ENCODE results near the gene ADARB2. TPM values are rescaled to one million over a fixed set of nuclear protein-coding genes. Genes with fewer than 3 reads are reported as not detected.

Gene ADARB2
- total RNA-seq, 2 experiments from 2014 or later, result 0.63 to 0.99 TPM

DNA sequence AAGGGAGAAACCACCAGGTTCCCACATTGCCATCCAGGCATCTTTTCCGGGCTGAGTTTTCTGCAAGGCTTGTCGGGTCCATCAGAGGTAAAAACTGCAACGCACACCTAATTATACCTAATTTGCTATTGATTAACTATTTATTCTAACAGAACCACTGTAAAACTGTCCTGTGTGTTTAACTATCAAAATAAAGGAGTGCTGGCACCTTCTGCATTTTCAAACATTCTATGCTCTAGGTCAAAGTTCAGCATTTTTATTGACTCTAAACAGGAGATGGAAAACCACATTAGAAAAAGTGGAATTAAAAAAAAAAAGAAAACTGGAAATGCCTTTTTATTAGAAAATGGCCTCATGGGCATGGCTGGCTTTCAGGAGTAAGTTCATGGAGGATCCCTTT, 82.0 kb downstream of the ADARB2 start:
- Mint-ChIP-seq H3K4me3 (no peak overlapping the region), H3K27me3 (ENCODE audit: low read depth) (peaks cover 11% of the 10 kb centered on the region), H3K9me3 (ENCODE audit: insufficient read depth) (no peaks in the 10 kb centered on the region), H3K27ac (no peak overlapping the region), H3K36me3 (ENCODE audit: low read depth) (no peaks in the 10 kb centered on the region), H3K4me1 (ENCODE audit: low read depth) (no peaks in the 10 kb centered on the region)
- DNase-seq (no peak), ATAC-seq (no peak)
- ChIA-PET POLR2A (no interaction called here), CTCF (no interaction called here)

DNA sequence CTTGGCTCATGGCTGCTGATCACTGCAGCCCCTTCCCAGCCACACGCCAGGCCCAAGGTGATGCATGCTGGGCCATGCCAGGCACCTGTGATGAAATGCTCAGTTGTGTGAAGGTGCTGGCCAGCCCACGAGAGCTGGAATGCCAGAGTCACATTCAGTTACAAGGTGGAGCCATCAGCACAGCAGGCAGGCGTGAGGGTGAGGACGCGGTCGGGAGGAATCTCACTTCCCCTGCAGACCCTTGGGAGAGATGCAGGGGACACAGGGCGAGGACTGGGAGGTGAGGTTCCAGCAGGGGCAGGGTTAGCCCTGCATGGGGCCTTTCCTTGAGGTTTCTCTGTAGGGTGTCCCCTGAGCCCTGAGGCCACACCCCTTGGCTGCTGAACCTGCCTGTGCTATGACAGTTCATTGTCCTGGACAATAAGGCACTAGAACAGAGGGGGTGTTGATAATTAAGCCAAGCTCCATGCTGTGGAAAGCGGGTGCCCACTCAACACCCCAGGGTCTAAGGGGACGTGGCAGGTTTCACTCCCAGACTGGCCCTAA, 82.4 kb downstream of the ADARB2 start:
- H3K27me3 Mint-ChIP-seq (ENCODE audit: low read depth), result peaks cover 11% of the 10 kb centered on the region
- no peak for ATAC-seq

GRCh38 chr10:1654247-1654646, 83.1 kb downstream of the ADARB2 start:
- H3K4me3 Mint-ChIP-seq, result no peak overlapping the region
- CTCF ChIA-PET, result no interaction called here

More for the DNA sequence above, 82.4 kb downstream of the ADARB2 start:
- ChIA-PET CTCF (no interaction called here), POLR2A (no interaction called here)
- no peak for DNase-seq
- Mint-ChIP-seq H3K9me3 (ENCODE audit: insufficient read depth) (no peaks in the 10 kb centered on the region), H3K27ac (no peak overlapping the region), H3K4me3 (no peak overlapping the region), H3K36me3 (ENCODE audit: low read depth) (no peaks in the 10 kb centered on the region), H3K4me1 (ENCODE audit: low read depth) (no peaks in the 10 kb centered on the region)

DNA sequence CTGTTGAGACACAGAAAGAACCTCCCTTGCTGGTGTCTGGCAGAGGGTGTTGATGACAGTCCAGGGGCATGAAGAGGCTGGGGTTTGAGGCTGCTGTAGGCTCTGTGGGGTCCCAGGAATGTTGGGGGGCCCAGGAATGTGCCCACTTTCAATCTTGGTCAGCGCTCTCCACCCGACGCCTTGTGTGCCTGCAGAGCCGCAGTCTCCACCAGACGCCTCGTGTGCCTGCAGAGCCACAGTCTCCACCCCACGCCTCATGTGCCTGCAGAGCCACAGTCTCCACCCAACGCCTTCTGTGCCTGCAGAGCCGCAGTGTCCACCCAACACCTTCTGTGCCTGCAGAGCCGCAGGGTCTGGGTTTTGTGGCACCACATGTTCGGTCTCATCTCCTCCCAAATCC, 84.0 kb downstream of the ADARB2 start:
- H3K4me1 Mint-ChIP-seq (ENCODE audit: low read depth), result no peaks in the 10 kb centered on the region
- CTCF ChIA-PET, result no interaction called here

More at GRCh38 chr10:1654247-1654646, 83.1 kb downstream of the ADARB2 start:
- Mint-ChIP-seq H3K27me3 (ENCODE audit: low read depth) (peaks cover 11% of the 10 kb centered on the region), H3K27ac (no peak overlapping the region), H3K36me3 (ENCODE audit: low read depth) (no peaks in the 10 kb centered on the region), H3K4me1 (ENCODE audit: low read depth) (no peaks in the 10 kb centered on the region), H3K9me3 (ENCODE audit: insufficient read depth) (no peaks in the 10 kb centered on the region)
- ATAC-seq (no peak), DNase-seq (no peak)
- POLR2A ChIA-PET, result no interaction called here

DNA sequence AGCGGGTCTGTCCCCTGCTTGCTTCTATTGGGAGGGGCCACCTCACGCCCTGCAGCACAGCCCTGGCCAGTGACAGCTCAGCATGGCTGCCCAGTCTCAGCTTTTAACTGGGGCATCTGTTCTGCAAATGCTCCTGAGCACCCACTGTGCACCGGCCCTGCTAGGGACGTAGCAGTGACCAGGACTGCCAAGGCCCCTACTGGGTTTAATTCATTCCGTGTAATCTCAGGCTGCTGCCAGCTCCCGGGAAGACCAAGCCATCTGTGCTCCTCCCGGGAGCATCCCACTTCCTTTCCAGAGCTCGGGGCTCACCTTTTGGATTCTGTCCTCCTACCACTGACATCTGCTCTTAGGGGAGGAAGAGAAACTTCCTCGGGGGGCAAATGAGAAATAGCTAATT, 85.2 kb downstream of the ADARB2 start:
- no peak overlapping the region for H3K4me3 Mint-ChIP-seq
- ATAC-seq (no peak), DNase-seq (no peak)
- ChIA-PET CTCF (no interaction called here), POLR2A (no interaction called here)
- no peak overlapping the region for H3K27ac Mint-ChIP-seq
- no peaks in the 10 kb centered on the region for H3K36me3 Mint-ChIP-seq (ENCODE audit: low read depth)
- H3K4me1 Mint-ChIP-seq (ENCODE audit: low read depth), result no peaks in the 10 kb centered on the region
- peaks cover 2% of the 10 kb centered on the region for H3K27me3 Mint-ChIP-seq (ENCODE audit: low read depth)
- H3K9me3 Mint-ChIP-seq (ENCODE audit: insufficient read depth), result no peaks in the 10 kb centered on the region

More for the DNA sequence above, 84.0 kb downstream of the ADARB2 start:
- Mint-ChIP-seq H3K36me3 (ENCODE audit: low read depth) (no peaks in the 10 kb centered on the region), H3K27ac (no peak overlapping the region), H3K27me3 (ENCODE audit: low read depth) (peaks cover 9% of the 10 kb centered on the region), H3K9me3 (ENCODE audit: insufficient read depth) (no peaks in the 10 kb centered on the region), H3K4me3 (no peak overlapping the region)
- ATAC-seq, result no peak
- POLR2A ChIA-PET, result no interaction called here
- DNase-seq, result no peak

DNA sequence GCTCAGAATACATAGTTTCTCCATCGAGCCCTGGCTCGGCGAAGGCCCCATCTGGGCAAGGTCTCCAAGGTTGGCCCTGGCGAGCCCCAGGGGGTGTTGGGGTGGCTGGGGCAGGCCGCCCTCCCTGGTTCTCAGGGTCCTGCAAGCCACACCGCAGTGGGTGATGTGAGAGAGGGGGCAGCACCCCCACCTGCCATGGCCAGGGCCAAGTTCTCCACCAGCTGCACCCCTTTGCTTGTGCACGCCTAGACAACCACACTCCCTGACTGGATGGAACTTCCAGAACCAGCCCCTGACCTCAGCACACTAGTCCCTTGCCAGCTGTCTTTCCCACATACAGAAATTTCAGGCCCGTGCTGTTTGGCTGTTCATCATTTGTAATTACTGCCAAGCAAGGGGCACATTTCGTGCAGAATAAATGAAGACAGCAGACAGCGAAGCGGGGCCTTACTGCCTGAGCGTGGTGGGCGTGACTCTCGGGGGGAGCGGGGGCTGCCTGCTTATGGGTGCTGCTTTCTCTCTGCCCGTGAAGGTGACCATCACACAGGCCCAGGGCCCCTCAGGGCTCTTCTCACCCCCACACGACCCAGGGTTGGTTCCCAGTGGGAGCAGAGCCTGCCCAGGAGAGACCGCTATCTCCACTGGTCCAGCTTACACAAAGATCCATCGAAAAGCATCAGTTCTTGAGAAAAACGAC, 85.9 kb downstream of the ADARB2 start:
- H3K36me3 Mint-ChIP-seq (ENCODE audit: low read depth), result no peaks in the 10 kb centered on the region
- H3K4me1 Mint-ChIP-seq (ENCODE audit: low read depth), result no peaks in the 10 kb centered on the region
- CTCF ChIA-PET, result no interaction called here
- POLR2A ChIA-PET, result no interaction called here
- DNase-seq (no peak), ATAC-seq (no peak)
- H3K27me3 Mint-ChIP-seq (ENCODE audit: low read depth), result peaks cover 2% of the 10 kb centered on the region
- H3K27ac Mint-ChIP-seq, result no peak overlapping the region
- H3K9me3 Mint-ChIP-seq (ENCODE audit: insufficient read depth), result no peaks in the 10 kb centered on the region
- no peak overlapping the region for H3K4me3 Mint-ChIP-seq

DNA sequence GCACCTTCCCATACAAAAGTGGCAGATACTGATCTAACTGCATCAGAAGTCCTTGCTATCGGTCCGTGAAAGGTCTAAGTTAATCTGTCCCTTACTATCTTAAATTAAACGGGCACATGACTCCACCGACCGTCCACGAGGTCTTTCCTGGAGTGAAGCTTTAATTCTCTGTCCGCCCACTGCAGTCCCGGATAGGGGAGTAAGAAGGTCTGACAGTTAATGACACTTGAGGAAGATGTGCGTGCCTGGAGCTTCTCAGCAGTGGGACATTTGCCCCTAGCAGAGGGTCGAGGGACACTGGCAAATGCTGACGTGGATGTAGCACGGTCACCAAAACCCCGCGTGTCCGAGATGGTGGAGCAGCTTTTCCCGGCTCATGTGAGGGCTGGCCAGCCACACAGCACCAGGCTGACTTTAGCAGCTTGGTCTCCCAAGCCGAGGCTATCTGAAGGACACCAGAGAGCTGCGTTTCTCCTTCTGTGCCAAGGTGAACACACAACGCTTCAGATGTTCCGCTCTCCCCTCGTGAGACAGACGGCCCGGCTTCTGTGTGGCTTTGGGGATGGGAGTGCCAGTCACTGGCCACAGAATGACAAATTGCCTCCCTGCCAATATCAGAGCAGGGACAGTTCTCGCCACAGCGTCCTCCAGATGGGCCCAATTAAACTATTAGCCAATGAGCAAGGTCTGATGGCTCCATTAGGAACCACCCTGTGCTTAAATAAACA, 86.6 kb downstream of the ADARB2 start:
- no peaks in the 10 kb centered on the region for H3K36me3 Mint-ChIP-seq (ENCODE audit: low read depth)
- no peaks in the 10 kb centered on the region for H3K9me3 Mint-ChIP-seq (ENCODE audit: insufficient read depth)
- CTCF ChIA-PET, result no interaction called here
- POLR2A ChIA-PET, result no interaction called here
- H3K27ac Mint-ChIP-seq, result no peak overlapping the region
- no peak overlapping the region for H3K4me3 Mint-ChIP-seq
- H3K4me1 Mint-ChIP-seq (ENCODE audit: low read depth), result no peaks in the 10 kb centered on the region
- no peak for DNase-seq
- H3K27me3 Mint-ChIP-seq (ENCODE audit: low read depth), result no peaks in the 10 kb centered on the region
- ATAC-seq, result no peak

DNA sequence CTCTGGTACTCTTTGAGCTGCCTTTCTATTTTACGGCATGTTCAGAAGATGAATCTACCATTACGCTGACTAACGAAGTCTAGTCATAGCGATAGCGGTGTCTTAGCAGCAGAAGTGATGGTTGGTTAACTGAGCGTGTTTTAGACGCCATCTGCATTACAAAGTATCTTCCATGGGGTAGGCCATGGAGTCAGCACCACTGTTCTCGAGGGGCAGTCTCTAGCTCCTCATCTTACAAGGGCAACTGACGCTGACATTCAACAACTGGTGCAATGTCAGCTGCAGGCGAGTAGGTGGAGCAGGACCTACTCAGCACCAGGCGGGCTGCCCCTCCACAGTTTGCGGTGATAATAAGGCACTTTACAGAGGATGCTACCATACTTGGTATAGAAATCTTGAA, 88.7 kb downstream of the ADARB2 start:
- CTCF ChIA-PET, result no interaction called here
- H3K9me3 Mint-ChIP-seq (ENCODE audit: insufficient read depth), result no peaks in the 10 kb centered on the region

DNA sequence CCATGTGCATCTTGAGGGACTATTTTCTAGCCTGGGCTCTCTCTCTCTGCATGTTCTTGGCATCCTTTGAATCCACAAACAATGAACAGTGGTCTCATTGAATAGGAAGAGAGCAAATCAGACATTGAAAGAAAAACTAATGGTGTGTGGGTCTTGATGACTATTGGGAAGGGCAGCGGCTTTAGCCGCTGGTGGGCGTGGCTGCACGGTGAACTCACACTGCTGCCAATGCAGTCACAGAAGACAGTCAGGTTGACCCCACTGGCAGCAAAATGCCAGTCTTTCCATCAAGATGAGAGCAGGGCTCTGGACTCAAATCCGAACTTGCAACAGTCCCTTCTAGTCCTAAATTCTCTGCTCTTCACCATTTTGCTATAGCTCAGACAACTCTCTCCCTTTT, 91.0 kb downstream of the ADARB2 start:
- H3K27ac Mint-ChIP-seq, result no peak overlapping the region
- no peaks in the 10 kb centered on the region for H3K36me3 Mint-ChIP-seq (ENCODE audit: low read depth)
- no peaks in the 10 kb centered on the region for H3K4me1 Mint-ChIP-seq (ENCODE audit: low read depth)

More for the DNA sequence above, 88.7 kb downstream of the ADARB2 start:
- Mint-ChIP-seq H3K4me1 (ENCODE audit: low read depth) (no peaks in the 10 kb centered on the region), H3K36me3 (ENCODE audit: low read depth) (no peaks in the 10 kb centered on the region), H3K27me3 (ENCODE audit: low read depth) (no peaks in the 10 kb centered on the region), H3K27ac (no peak overlapping the region), H3K4me3 (no peak overlapping the region)
- DNase-seq (no peak), ATAC-seq (no peak)
- POLR2A ChIA-PET, result no interaction called here

DNA sequence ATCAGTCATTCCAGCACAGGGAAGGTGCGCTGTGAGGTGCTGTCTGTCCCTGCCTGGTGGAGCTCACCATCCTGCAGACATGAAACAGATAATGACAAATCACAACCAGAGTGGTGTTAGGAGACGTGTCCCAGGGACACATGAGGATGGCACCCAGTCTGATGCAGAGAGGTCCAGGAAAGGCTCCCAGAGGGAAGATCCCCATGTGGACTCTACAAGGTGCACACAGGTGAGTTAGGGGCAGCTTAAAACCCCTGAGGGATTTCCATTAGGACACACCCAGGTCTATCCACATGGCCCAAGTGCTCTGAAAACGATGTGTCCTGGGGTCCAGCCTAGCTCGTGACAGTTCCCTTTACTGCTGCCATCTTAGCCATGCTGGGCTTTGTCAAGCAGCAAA, 91.4 kb downstream of the ADARB2 start:
- Mint-ChIP-seq H3K4me1 (ENCODE audit: low read depth) (no peaks in the 10 kb centered on the region), H3K36me3 (ENCODE audit: low read depth) (no peaks in the 10 kb centered on the region), H3K27ac (no peak overlapping the region), H3K27me3 (ENCODE audit: low read depth) (no peaks in the 10 kb centered on the region), H3K9me3 (ENCODE audit: insufficient read depth) (no peaks in the 10 kb centered on the region), H3K4me3 (no peak overlapping the region)
- DNase-seq (no peak), ATAC-seq (no peak)
- ChIA-PET POLR2A (interaction anchor here (0.6 kb wide), 1 partner anchor 16 kb away, joined by 3 read pairs; no protein-coding TSS in a partner anchor), CTCF (no interaction called here)

More for the DNA sequence above, 91.0 kb downstream of the ADARB2 start:
- DNase-seq, result no peak
- no peak for ATAC-seq
- Mint-ChIP-seq H3K9me3 (ENCODE audit: insufficient read depth) (no peaks in the 10 kb centered on the region), H3K4me3 (no peak overlapping the region), H3K27me3 (ENCODE audit: low read depth) (no peaks in the 10 kb centered on the region)
- ChIA-PET POLR2A (interaction anchor here (0.6 kb wide), 1 partner anchor 17 kb away, joined by 3 read pairs; no protein-coding TSS in a partner anchor), CTCF (no interaction called here)

DNA sequence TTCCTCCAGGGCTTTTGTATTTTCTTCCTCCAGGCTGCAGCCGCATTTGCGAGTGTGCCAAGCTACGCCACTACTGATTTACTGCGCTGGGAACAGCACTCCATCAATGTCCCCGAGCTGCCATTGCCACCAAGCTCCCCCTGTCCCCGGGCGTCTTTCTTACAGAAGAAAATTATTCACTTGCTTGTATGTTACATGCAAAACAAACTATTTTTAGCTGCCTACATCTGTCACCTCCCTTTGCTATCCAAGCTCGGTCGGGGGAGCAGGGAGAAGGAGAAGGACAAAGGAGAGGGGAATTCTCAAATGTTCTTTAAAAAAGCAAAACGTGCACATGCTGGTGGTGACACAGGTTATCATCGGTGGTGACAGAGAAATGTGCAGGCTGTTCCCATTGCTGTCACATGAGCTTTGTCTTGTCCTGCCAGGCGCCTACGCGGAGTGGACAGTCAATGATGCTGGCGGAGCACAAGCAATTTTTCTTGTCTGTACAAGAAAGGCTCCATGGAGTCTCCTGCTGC, 93.1 kb downstream of the ADARB2 start:
- Mint-ChIP-seq H3K27ac (no peak overlapping the region), H3K4me1 (ENCODE audit: low read depth) (no peaks in the 10 kb centered on the region), H3K9me3 (ENCODE audit: insufficient read depth) (no peaks in the 10 kb centered on the region), H3K4me3 (no peak overlapping the region), H3K27me3 (ENCODE audit: low read depth) (no peaks in the 10 kb centered on the region), H3K36me3 (ENCODE audit: low read depth) (no peaks in the 10 kb centered on the region)
- ChIA-PET CTCF (no interaction called here), POLR2A (no interaction called here)
- DNase-seq (no peak), ATAC-seq (no peak)

DNA sequence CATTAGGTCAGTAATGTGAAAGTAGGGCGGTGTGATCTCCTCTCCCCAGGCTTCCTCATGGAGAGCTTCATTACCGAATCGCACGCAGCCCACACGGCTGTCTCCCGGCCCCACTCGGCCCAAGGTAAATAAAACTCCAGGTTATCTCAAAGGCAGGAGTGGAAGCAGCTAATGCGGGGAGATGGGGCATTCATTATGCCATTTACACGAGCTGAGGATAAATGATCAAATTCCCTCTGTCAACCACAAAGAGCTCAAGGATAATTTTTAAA, 93.5 kb downstream of the ADARB2 start:
- CTCF ChIA-PET, result no interaction called here
- Mint-ChIP-seq H3K9me3 (ENCODE audit: insufficient read depth) (no peaks in the 10 kb centered on the region), H3K27ac (no peak overlapping the region), H3K27me3 (ENCODE audit: low read depth) (no peaks in the 10 kb centered on the region), H3K4me3 (no peak overlapping the region), H3K36me3 (ENCODE audit: low read depth) (no peaks in the 10 kb centered on the region), H3K4me1 (ENCODE audit: low read depth) (no peaks in the 10 kb centered on the region)
- ATAC-seq (no peak), DNase-seq (no peak)
- POLR2A ChIA-PET, result no interaction called here
